ENCODE measurements around the gene TMPRSS3. TPM values are rescaled to one million over a fixed set of nuclear protein-coding genes. Genes with fewer than 3 reads are reported as not detected.

The TMPRSS3 gene
- total and polyA plus RNA-seq, 2 of the 13 experiments (the other 11 are each of a cell fraction or from before 2014, with no cell fraction given) = 2.8 to 16.9 TPM

- TF ChIP-seq SCMH1 (CRISPR knock-in tag; IDR thresholded peaks at IDR 0.05; ENCODE audit: borderline replicate concordance) (no peak), ZNF124 (CRISPR knock-in tag; IDR thresholded peaks at IDR 0.05) (no peak)
Measured at GRCh38 chr21:42338729-42339715, 56.8 kb downstream of the TMPRSS3 start (continued).

- 13% methylated on average over 16 of the region's 23 CpGs for WGBS (ENCODE audit: low lambda C conversion rate)
- H4K20me1 ChIP-seq (ENCODE audit: insufficient read depth, low read length) = no peaks in the 10 kb centered on the region
- DNase-seq (ENCODE audit: low spot score) (peak; percentile 70), FAIRE-seq (peak; percentile 87), ATAC-seq (peak; percentile 96)
- intact Hi-C loops (cut with micrococcal nuclease; ENCODE audit: unreplicated experiment) (loop anchor here (1.0 kb wide), 3 partner anchors 43 to 112 kb away; no protein-coding TSS in a partner anchor), in situ Hi-C loops (cut with HindIII; ENCODE audit: extremely low pct_ligation_motif_present, low pct_unique_long_range_greater_than_20kb) (no loop called here)
- peaks cover 21% of the 10 kb centered on the region for H3K4me1 ChIP-seq (ENCODE audit: insufficient read depth, low read length)
- POLR2A ChIA-PET = no interaction called here
- CTCF ChIA-PET (ENCODE audit: low intra/inter-chr PET ratio, low total read pairs) = interaction anchor here (3.6 to 4.1 kb wide), 2 partner anchors 43 to 112 kb away, joined by 27 to 33 read pairs; no protein-coding TSS in a partner anchor
- no peak overlapping the region for H3K9ac ChIP-seq (ENCODE audit: insufficient read depth, low read depth, low read length)
- H2AFZ ChIP-seq (ENCODE audit: low read length) = no peak overlapping the region
- no TSS peak for BruUV-seq (replicated peaks)
- no peaks in the 10 kb centered on the region for H3K79me2 ChIP-seq (ENCODE audit: insufficient read depth, low read length)
- peak overlapping the region in 2 of 3 experiments; percentile 11 to 59; a peak in 2 of 6 replicates for H3K4me3 ChIP-seq (replicated peaks in 1 of 3; ENCODE audit: insufficient read depth in 1 of 3, low read depth in 2 of 3, low read length in 3 of 3)
- H3K27me3 ChIP-seq (ENCODE audit: control insufficient read depth in 1 of 2, insufficient read depth in 2 of 2, low read length in 2 of 2) = no peaks in the 10 kb centered on the region; a peak in 2 of 5 replicates
- H3K27ac ChIP-seq (ENCODE audit: extremely low read length, insufficient read depth, low read length) = no peak overlapping the region
- no peaks in the 10 kb centered on the region for H3K36me3 ChIP-seq (replicated peaks in 1 of 2; ENCODE audit: control insufficient read depth in 1 of 2, insufficient read depth in 2 of 2, low read length in 2 of 2)
- H3K9me3 ChIP-seq (ENCODE audit: low read length) = no peaks in the 10 kb centered on the region
- H3K4me2 ChIP-seq (ENCODE audit: low read depth, low read length) = peak overlapping the region; percentile 85
- TF ChIP-seq ZFY (CRISPR knock-in tag; IDR thresholded peaks at IDR 0.05) (no peak), BRCA1 (CRISPR knock-in tag; IDR thresholded peaks at IDR 0.05) (no peak), MTERF4 (CRISPR knock-in tag; IDR thresholded peaks at IDR 0.05) (peak; percentile 67; the same call in 1 of the 2 replicates), BORCS8-MEF2B (CRISPR knock-in tag; IDR thresholded peaks at IDR 0.05) (0 out of 2 replicates have a peak, but pooled peaks have one; percentile 35), ZNF703 (CRISPR knock-in tag; IDR thresholded peaks at IDR 0.05; ENCODE audit: borderline replicate concordance) (no peak; the same call in 1 of the 2 replicates), FOXA1 (IDR thresholded peaks at IDR 0.05) (no peak), FOXA1 (CRISPR knock-in tag; IDR thresholded peaks at IDR 0.05) (no peak), NFE2L1 (CRISPR knock-in tag; IDR thresholded peaks at IDR 0.05; ENCODE audit: borderline replicate concordance) (no peak), HIVEP1 (CRISPR knock-in tag; IDR thresholded peaks at IDR 0.05) (0 out of 2 replicates have a peak, but pooled peaks have one; percentile 40), ZNF431 (CRISPR knock-in tag; IDR thresholded peaks at IDR 0.05; ENCODE audit: borderline replicate concordance, low read depth) (no peak), ZMAT3 (CRISPR knock-in tag; conservative IDR thresholded peaks at IDR 0.05) (no peak), ZNF704 (CRISPR knock-in tag; IDR thresholded peaks at IDR 0.05; ENCODE audit: borderline replicate concordance) (no peak), SMC3 (IDR thresholded peaks at IDR 0.05; ENCODE audit: low read length) (peak; percentile 95), ZNF556 (CRISPR knock-in tag; IDR thresholded peaks at IDR 0.05; ENCODE audit: borderline replicate concordance) (no peak), ELF1 (CRISPR knock-in tag; IDR thresholded peaks at IDR 0.05) (0 out of 2 replicates have a peak, but pooled peaks have one; percentile 24)
Measured at GRCh38 chr21:42337830-42338728, 57.8 kb downstream of the TMPRSS3 start.

Data from HepG2 (cell line).